ENCODE measurements around the gene C2CD2. TPM values are rescaled to one million over a fixed set of nuclear protein-coding genes. Genes with fewer than 3 reads are reported as not detected.

C2CD2 gene
- total RNA-seq, 2 donors from 2014 or later: 59.5 to 77.3 TPM

- Histone ChIP-seq H3K4me3 (no peak overlapping the region), H3K36me3 (peaks cover 24% of the 10 kb centered on the region), H3K9me3 (no peaks in the 10 kb centered on the region), H3K4me1 (ENCODE audit: control insufficient read depth in 1 of 2, low read depth in 2 of 2) (no peaks in the 10 kb centered on the region), H3K27me3 (replicated peaks; ENCODE audit: insufficient read depth) (no peaks in the 10 kb centered on the region), H3K27ac (no peak overlapping the region)
- DNase-seq (ENCODE audit: low spot score) (no peak), ATAC-seq (ENCODE audit: insufficient number of reproducible peaks, low FRiP score, low read depth) (no peak)
- no peak for TF ChIP-seq CTCF (IDR thresholded peaks at IDR 0.05)
These were observed 65.0 kb downstream of the C2CD2 start for GRCh38 chr21:41888749-41889376.

DNA sequence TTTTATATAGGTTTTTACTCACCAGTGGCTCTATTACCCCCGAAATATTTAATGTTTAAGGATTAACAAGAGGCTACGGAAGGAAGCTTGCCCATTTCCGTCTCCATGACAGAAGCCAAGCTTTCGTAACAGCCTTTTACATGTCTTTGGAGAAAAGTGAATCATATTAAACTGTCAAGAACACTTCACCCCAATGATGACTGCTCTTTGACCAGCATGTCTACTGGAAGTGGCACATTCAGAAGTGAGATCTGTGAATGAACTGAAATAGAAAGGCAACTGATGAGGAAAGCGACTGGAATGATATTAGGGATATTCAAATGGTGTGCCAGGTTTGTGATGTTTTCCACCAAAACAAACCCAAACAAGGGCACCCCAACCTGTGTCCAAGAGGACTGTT is 66.2 kb downstream of the C2CD2 start:
- Histone ChIP-seq H3K9me3 (no peaks in the 10 kb centered on the region), H3K27me3 (replicated peaks; ENCODE audit: insufficient read depth) (no peaks in the 10 kb centered on the region), H3K36me3 (peaks cover 24% of the 10 kb centered on the region), H3K27ac (no peak overlapping the region), H3K4me1 (ENCODE audit: control insufficient read depth in 1 of 2, low read depth in 2 of 2) (no peaks in the 10 kb centered on the region), H3K4me3 (no peak overlapping the region)
- DNase-seq (ENCODE audit: low spot score) (no peak), ATAC-seq (ENCODE audit: insufficient number of reproducible peaks, low FRiP score, low read depth) (no peak)
- no peak for TF ChIP-seq CTCF (IDR thresholded peaks at IDR 0.05)

GRCh38 chr21:41886328-41886727 is 67.5 kb downstream of the C2CD2 start:
- Histone ChIP-seq H3K4me3 (no peak overlapping the region), H3K4me1 (ENCODE audit: control insufficient read depth in 1 of 2, low read depth in 2 of 2) (no peaks in the 10 kb centered on the region), H3K36me3 (peaks cover 14% of the 10 kb centered on the region), H3K27ac (no peak overlapping the region), H3K27me3 (replicated peaks; ENCODE audit: insufficient read depth) (no peaks in the 10 kb centered on the region), H3K9me3 (no peaks in the 10 kb centered on the region)
- DNase-seq (ENCODE audit: low spot score): no peak
- ATAC-seq (ENCODE audit: insufficient number of reproducible peaks, low FRiP score, low read depth): no peak
- TF ChIP-seq CTCF (IDR thresholded peaks at IDR 0.05): no peak

DNA sequence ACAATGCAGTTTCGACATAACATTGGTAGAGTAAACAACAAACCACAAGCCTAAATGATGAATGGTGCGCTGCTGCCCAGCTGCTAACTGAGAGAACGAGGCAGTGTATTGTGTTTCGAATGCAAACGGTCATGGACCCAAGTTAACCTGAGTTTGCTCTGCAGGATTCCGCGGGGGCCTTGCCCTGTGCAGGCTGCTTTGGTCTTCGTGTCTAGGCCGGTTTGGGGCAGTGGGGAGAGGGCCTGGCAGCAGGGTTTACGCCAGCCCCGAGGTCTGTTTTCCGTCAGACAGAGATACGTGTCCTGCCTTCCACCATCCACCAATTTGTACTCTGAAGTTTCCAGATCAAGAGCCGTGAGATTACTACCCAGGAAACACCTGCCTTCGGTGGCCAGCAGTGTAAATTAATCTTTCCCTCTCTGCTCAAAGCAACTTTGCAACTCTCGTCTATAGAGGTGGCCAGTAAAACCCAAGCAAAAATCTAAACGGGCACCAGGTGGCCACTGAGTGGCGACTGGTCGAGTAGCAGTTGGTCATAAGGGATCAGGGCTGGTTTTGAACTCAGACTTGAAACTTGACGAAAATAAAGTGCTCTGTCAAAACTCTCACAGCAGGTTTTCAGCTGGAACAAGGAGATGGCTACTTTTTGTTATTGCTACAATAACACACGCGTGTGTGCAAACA is 68.3 kb downstream of the C2CD2 start:
- H3K9me3 ChIP-seq: no peaks in the 10 kb centered on the region
- H3K27me3 ChIP-seq (replicated peaks; ENCODE audit: insufficient read depth): no peaks in the 10 kb centered on the region
- TF ChIP-seq CTCF (IDR thresholded peaks at IDR 0.05): no peak
- no peaks in the 10 kb centered on the region for H3K4me1 ChIP-seq (ENCODE audit: control insufficient read depth in 1 of 2, low read depth in 2 of 2)
- peaks cover 9% of the 10 kb centered on the region for H3K36me3 ChIP-seq
- DNase-seq (ENCODE audit: low spot score) (no peak), ATAC-seq (ENCODE audit: insufficient number of reproducible peaks, low FRiP score, low read depth) (no peak)
- no peak overlapping the region for H3K27ac ChIP-seq
- H3K4me3 ChIP-seq: no peak overlapping the region

DNA sequence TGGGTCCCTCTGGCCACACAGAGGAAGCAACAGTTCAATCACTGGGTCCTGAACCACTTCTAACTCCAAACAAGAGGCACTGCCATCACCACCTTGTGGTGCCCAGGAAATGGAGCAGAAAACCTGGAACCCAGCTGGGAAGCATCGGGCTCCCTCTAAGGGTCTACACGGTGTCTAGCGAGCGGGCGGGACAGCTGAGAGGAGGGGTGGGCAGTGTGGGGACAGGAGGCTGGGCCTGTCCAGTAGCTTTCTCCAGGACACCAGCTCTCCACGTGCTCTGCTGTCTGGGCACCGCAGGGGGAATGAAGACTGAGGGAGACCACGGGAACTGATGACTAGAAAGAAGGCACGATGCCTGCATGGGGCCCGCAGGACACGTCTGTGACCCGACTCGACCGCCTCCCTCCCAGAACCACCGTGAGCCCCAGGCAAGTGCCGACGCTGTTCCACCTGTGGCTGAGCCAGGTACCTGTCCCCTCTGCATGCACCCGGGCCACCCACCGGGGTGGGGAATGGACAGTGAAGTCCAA is 69.3 kb downstream of the C2CD2 start:
- ATAC-seq (ENCODE audit: insufficient number of reproducible peaks, low FRiP score, low read depth): no peak
- Histone ChIP-seq H3K27ac (no peak overlapping the region), H3K9me3 (no peaks in the 10 kb centered on the region), H3K36me3 (peaks cover 8% of the 10 kb centered on the region), H3K27me3 (replicated peaks; ENCODE audit: insufficient read depth) (no peaks in the 10 kb centered on the region), H3K4me3 (no peak overlapping the region), H3K4me1 (ENCODE audit: control insufficient read depth in 1 of 2, low read depth in 2 of 2) (peaks cover 0 to 3% of the 10 kb centered on the region in 2 donors)
- no peak for DNase-seq (ENCODE audit: low spot score)
- no peak for TF ChIP-seq CTCF (IDR thresholded peaks at IDR 0.05)
